ENCODE data around the gene SORCS2. TPM values are rescaled to one million over a fixed set of nuclear protein-coding genes. Genes with fewer than 3 reads are reported as not detected.

SORCS2 gene
- polyA plus RNA-seq, 1 donor (not counting 4 experiments of a cell fraction or from before 2014, with no cell fraction given), result 0.09 TPM

DNA sequence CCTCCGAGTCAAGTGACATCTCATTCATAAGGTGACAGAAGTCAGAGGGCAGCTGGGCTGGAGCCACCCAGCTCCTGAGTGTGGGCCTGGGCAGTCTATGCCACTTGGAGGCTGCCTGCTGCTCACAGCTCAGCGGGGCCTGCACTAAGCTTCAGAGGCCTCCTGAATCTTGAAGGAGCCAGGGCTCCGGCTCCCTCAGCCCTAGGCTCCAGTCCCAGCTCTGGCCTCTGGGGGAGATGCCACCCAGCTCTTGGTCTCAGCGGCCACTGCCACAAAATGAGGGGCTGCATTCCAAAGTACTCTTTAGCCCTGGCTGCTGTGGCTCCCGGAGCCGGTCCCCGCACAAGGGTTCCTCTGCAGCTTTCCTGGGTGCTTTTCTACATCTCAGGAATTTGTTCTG is 275.1 kb downstream of the SORCS2 start:
- no peaks in the 10 kb centered on the region for H3K27me3 ChIP-seq (ENCODE audit: control insufficient read depth, extremely low read depth, insufficient read depth, low read length)

DNA sequence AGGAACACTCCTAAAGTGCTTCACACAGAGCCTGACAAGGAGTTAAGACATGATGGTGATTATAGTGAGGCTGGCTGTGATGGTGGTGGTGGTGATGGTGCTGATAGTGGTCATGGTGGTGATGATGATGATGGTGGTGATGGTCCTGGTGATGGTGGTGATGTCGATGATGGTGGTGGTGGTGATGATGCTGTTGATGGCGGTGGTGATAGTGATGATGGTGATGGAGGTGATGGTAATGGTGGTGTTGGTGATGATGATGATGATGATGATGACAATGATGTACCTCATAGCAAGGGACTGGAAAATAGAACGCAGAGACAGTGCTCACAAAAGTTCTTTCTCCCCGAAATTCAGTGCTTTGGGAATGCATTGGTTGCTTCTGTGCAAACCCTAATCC is 276.7 kb downstream of the SORCS2 start:
- Histone ChIP-seq H3K27me3 (ENCODE audit: control insufficient read depth, extremely low read depth, insufficient read depth, low read length) (peaks cover 5% of the 10 kb centered on the region), H3K9ac (ENCODE audit: control insufficient read depth, extremely low read depth, insufficient read depth, low read length) (no peak overlapping the region), H3K79me2 (ENCODE audit: control insufficient read depth, insufficient read depth, low read length) (no peaks in the 10 kb centered on the region), H3K36me3 (ENCODE audit: control insufficient read depth in 2 of 2, extremely low read depth in 1 of 2, insufficient read depth in 2 of 2, low read length in 2 of 2) (no peaks in the 10 kb centered on the region), H3K4me3 (ENCODE audit: control insufficient read depth in 2 of 3, extremely low read depth in 1 of 3, insufficient read depth in 2 of 3, low read depth in 1 of 3, low read length in 3 of 3) (no peak overlapping the region), H4K20me1 (ENCODE audit: control insufficient read depth, extremely low read depth, insufficient read depth, low read length) (no peaks in the 10 kb centered on the region), H2AFZ (ENCODE audit: control insufficient read depth, low read length) (no peak overlapping the region), H3K4me2 (ENCODE audit: control insufficient read depth, extremely low read depth, insufficient read depth, low read depth, low read length) (no peak overlapping the region), H3K9me3 (ENCODE audit: control insufficient read depth, low read depth, low read length) (peaks cover 3% of the 10 kb centered on the region), H3K4me1 (ENCODE audit: control insufficient read depth, extremely low read depth, insufficient read depth, low read length) (no peaks in the 10 kb centered on the region), H3K27ac (ENCODE audit: control insufficient read depth, insufficient read depth, low read length) (no peak overlapping the region), H3K9me1 (ENCODE audit: control insufficient read depth, extremely low read depth, insufficient read depth, low read length) (no peaks in the 10 kb centered on the region)
- FAIRE-seq, result no peak
- no peak for DNase-seq (ENCODE audit: low read depth, low spot score)
- TF ChIP-seq EZH2 (IDR thresholded peaks at IDR 0.05; ENCODE audit: low read length), result no peak
- TF ChIP-seq, protein P1, sequence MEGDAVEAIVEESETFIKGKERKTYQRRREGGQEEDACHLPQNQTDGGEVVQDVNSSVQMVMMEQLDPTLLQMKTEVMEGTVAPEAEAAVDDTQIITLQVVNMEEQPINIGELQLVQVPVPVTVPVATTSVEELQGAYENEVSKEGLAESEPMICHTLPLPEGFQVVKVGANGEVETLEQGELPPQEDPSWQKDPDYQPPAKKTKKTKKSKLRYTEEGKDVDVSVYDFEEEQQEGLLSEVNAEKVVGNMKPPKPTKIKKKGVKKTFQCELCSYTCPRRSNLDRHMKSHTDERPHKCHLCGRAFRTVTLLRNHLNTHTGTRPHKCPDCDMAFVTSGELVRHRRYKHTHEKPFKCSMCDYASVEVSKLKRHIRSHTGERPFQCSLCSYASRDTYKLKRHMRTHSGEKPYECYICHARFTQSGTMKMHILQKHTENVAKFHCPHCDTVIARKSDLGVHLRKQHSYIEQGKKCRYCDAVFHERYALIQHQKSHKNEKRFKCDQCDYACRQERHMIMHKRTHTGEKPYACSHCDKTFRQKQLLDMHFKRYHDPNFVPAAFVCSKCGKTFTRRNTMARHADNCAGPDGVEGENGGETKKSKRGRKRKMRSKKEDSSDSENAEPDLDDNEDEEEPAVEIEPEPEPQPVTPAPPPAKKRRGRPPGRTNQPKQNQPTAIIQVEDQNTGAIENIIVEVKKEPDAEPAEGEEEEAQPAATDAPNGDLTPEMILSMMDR (optimal IDR thresholded peaks at IDR 0.05 in 1 of 3, IDR thresholded peaks at IDR 0.05 in 1 of 3, conservative IDR thresholded peaks at IDR 0.05 in 1 of 3; ENCODE audit: extremely low read depth in 1 of 3, insufficient read depth in 2 of 3, low read length in 3 of 3), result no peak
- dilution Hi-C loops (cut with MboI; ENCODE audit: extremely low pct_ligation_motif_present, low sequenced_read_pairs), result no loop called here

More for the DNA sequence above, 275.1 kb downstream of the SORCS2 start:
- no peak for DNase-seq (ENCODE audit: low read depth, low spot score)
- dilution Hi-C loops (cut with MboI; ENCODE audit: extremely low pct_ligation_motif_present, low sequenced_read_pairs), result no loop called here
- H3K9me1 ChIP-seq (ENCODE audit: control insufficient read depth, extremely low read depth, insufficient read depth, low read length), result no peaks in the 10 kb centered on the region
- H4K20me1 ChIP-seq (ENCODE audit: control insufficient read depth, extremely low read depth, insufficient read depth, low read length), result no peaks in the 10 kb centered on the region
- H2AFZ ChIP-seq (ENCODE audit: control insufficient read depth, low read length), result no peak overlapping the region
- no peak overlapping the region for H3K27ac ChIP-seq (ENCODE audit: control insufficient read depth, insufficient read depth, low read length)
- no peaks in the 10 kb centered on the region for H3K79me2 ChIP-seq (ENCODE audit: control insufficient read depth, insufficient read depth, low read length)
- no peaks in the 10 kb centered on the region for H3K36me3 ChIP-seq (ENCODE audit: control insufficient read depth in 2 of 2, extremely low read depth in 1 of 2, insufficient read depth in 2 of 2, low read length in 2 of 2)
- TF ChIP-seq, protein P1 (optimal IDR thresholded peaks at IDR 0.05 in 1 of 3, IDR thresholded peaks at IDR 0.05 in 1 of 3, conservative IDR thresholded peaks at IDR 0.05 in 1 of 3; ENCODE audit: extremely low read depth in 1 of 3, insufficient read depth in 2 of 3, low read length in 3 of 3), result no peak
- H3K4me1 ChIP-seq (ENCODE audit: control insufficient read depth, extremely low read depth, insufficient read depth, low read length), result no peaks in the 10 kb centered on the region
- H3K4me2 ChIP-seq (ENCODE audit: control insufficient read depth, extremely low read depth, insufficient read depth, low read depth, low read length), result no peak overlapping the region
- no peak overlapping the region for H3K4me3 ChIP-seq (ENCODE audit: control insufficient read depth in 2 of 3, extremely low read depth in 1 of 3, insufficient read depth in 2 of 3, low read depth in 1 of 3, low read length in 3 of 3)
- FAIRE-seq, result no peak
- no peak overlapping the region for H3K9ac ChIP-seq (ENCODE audit: control insufficient read depth, extremely low read depth, insufficient read depth, low read length)
- peaks cover 3% of the 10 kb centered on the region for H3K9me3 ChIP-seq (ENCODE audit: control insufficient read depth, low read depth, low read length)

All from keratinocyte (primary cell).